Fibroblast of gingiva (primary cell): ENCODE results near the gene GSTA5.
"Not testable (repeated sequence)": the region's sequence is repeated elsewhere in the genome, so short reads cannot be mapped to it uniquely, and the experiment has no call there.

Source experiments
- DNase-seq: peaks from one replicate; pipeline ENCODE4 v3.0.0-alpha.2; 2011; ENCODE audit warnings: low read depth

The GSTA5 gene

GRCh38 chr6:52834481-52834880 is 6.1 kb downstream of the GSTA5 start:
- DNase-seq, result no peak

DNA sequence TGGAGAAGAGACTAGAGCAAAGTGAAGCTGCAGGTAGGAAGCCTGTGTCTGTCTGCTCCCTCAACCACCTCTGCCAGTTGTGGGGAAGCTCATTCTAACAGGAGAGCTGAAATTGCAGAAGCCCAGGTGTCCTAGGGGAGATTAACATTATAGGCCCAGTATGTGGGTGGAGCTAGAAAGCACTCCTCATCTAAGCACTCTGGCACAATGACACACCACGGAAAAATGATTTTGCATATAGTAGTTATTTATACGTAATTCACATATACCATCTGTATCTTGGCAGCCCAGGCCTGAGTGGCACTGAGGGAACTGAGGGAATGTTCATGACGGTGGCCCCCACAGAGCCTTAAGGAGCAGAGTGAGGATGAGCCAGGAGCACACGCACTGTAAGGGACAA is 9.7 kb downstream of the GSTA5 start:
- DNase-seq, result not testable (repeated sequence)

DNA sequence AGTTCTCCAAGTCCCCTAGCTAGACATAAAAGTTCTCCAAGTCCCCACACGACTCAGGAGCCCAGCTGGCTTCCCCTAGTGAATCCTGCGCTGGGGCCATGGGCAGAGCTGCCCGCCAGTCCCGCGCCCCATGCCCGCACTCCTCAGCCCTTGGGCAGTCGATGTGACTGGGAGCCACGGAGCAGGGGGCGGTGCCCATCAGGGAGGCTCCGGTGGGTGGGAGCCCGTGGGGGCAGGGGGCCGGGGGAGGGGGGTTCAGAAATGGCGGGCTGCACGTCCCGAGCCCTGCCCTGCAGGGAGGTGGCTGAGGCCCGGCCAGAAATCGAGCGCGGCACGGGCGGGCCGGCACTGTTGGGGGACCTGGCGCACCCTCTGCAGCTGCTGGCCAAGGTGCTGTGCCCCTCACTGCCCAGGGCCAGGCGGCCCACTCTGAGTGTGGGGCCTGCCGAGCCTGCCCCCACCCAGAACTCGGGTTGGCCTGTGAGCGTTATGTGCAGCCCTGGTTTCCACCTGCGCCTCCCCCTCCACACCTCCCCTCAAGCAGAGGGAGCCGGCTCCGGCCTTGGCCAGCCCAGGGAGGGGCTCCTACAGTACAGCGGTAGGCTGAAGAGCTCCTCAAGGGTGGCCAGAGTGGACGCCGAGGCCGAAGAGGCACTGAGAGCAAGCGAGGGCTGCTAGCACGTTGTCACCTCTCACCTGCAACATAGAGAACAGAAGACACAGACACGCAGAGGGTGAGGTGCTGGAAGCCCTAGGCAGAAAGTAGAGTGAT is 11.4 kb downstream of the GSTA5 start:
- DNase-seq, result no peak

DNA sequence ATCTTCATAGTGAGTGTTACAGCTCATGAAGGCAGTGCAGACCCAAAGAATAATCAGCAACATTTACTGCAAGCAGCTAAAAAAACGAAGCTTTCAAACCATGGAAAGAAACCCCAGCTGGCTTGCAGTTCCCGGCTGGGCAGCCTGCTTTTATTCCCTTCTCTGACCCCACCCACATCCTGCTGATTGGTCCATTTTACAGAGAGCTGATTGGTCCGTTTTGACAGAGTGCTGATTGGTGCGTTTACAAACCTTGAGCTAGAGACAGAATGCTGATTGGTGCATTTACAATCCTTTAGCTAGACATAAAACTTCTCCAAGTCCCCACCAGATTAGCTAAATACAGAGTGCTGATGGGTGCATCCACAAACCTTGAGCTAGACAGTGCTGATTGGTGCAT is 12.0 kb downstream of the GSTA5 start:
- not testable (repeated sequence) for DNase-seq

GRCh38 chr6:52827073-52827783 is 13.4 kb downstream of the GSTA5 start:
- not testable (repeated sequence) for DNase-seq

DNA sequence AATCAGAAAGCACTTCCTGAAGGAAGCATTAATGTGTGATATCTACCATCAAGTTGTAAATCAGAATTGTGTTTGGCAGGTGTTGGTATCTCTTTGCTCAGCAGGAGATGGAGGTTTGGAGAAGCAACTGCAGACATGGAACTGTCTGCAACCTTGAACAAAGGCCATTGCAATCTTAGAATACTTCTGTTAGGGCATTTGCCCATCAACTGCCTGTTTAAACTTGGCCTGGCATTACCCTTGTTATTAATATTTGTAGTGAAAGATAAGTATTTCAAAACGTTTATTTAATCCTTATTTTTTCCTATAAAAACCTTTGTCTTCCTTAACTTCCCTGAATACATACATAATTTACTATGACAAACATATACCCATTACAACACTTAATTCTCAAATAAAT is 14.1 kb downstream of the GSTA5 start:
- no peak for DNase-seq

DNA sequence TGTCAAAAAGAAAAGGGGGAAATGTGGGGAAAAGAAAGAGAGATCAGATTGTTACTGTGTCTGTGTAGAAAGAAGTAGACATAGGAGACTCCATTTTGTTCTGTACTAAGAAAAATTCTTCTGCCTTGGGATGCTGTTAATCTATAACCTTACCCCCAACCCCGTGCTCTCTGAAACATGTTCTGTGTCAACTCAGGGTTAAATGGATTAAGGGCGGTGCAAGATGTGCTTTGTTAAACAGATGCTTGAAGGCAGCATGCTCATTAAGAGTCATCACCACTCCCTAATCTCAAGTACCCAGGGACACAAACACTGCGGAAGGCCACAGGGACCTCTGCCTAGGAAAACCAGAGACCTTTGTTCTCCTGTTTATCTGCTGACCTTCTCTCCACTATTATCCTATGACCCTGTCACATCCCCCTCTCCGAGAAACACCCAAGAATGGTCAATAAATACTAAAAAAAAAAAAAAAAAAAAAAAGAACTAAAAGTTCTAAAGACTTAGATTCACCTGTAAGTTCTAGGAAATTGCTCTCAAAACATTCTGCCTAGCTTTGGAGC is 14.6 kb downstream of the GSTA5 start:
- not testable (repeated sequence) for DNase-seq

DNA sequence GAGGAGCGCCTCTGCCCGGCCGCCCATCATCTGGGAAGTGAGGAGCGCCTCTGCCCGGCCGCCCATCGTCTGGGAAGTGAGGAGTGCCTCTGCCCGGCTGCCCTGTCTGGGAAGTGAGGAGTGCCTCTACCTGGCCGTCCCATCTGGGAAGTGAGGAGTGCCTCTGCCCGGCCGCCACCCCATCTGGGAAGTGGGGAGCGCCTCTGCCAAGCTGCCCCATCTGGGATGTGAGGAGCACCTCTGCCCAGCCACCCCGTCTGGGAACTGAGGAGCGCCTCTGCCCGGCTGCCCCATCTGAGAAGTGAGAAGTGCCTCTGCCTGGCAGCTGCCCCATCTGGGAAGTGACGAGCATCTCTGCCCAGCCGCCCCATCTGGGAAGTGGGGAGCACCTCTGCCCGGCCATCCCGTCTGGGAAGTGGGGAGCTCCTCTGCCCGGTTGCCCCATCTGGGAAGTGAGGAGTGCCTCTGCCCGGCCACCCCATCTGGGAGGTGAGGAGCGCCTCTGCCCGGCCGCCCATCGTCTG is 15.3 kb downstream of the GSTA5 start:
- DNase-seq, result not testable (repeated sequence)

DNA sequence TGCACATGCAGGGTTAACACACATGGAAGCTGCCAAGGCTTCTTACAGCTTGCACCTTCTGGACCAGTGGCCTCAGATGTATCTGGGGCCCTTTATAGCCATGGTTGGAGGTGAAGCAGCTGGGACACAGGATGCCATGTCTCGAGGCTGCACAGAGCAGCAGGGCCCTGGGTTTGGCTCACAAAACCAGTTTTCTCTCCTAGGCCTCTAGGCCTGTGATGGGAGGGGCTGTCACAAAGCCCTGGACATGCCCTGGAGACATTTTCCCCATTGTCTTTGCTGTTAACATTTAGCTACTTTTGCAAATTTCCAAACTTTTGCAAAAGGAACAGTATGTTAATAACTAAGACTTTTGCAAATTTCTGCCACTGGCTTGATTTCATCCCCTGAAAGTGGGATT is 18.8 kb downstream of the GSTA5 start:
- no peak for DNase-seq

- peak; percentile 44 for DNase-seq
Observed at GRCh38 chr6:52820198-52820597, 20.4 kb downstream of the GSTA5 start.

DNA sequence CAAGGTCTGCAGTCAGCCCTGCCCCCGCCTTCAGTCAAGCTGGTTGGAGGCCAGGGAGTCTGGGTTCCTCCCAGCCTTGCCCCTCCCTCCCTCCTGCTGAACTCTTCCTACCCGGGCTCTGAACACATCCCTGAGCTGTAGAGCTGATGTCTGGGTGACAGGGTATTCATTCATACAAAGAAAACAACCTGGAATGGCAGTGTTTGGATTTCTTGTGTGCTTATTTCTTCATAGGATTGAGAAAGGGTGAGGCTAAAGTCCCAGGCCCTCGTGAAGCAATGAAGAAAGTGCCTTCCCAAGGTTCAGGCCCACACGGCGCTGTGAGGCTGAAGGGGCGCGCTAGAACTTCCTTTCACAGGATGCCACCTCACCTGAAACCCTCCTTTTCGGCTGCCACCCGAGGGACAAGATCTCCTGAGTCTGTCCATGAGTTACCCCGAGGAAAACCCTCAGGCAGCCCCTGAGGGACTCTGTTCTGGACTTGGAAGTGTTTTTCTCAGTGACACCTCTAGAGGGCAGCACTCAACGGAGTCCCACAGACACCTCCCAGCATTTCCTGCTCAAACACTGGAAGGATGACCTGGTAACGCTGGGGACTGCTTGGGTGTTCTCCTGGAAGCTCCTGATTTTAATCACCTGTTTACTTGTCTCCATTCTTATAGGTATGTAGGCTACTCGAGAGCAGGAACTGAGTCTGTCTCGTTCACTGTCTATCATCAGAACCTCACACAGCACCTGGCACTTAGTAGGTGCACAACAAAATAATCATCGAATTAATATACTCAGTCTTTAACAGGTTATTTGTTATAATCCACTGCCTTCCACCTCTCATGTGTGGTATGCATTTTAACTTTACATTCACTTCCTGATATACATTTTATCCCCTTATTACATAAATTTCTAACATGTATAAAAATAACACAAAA is 25.2 kb downstream of the GSTA5 start:
- DNase-seq, result peak; percentile 36

- not testable (repeated sequence) for DNase-seq
Observed at GRCh38 chr6:52814545-52814944, 26.1 kb downstream of the GSTA5 start.

DNA sequence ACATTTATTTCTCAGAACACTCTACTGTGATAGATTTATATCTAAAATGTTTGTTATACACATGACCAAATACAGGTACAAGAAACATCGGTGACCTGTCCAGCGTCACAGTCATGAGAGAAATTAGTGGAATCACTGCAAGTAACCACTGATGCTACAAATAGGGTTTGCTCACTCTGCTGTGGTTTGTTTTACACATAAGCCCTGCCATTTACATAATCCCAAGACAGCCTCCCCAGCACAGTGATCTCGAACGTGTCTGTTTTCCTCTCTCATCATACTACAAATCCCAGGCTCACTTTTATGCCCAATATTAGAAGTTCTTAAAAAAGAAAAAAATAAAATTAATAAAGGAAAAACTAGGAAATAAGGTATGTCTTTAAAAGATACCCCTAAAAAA is 30.8 kb downstream of the GSTA5 start:
- not testable (repeated sequence) for DNase-seq

GRCh38 chr6:52808660-52809059 is 32.0 kb downstream of the GSTA5 start:
- no peak for DNase-seq

GRCh38 chr6:52803668-52804255 is 36.9 kb downstream of the GSTA5 start, which contains the start of gene GSTA1:
Gene GSTA1, minus strand, starts transcription at chr6:52803816. Its CDS starts 4,549 bp downstream, at chr6:52799267.
- DNase-seq, result not testable (repeated sequence)

GRCh38 chr6:52802806-52803205 is 37.8 kb downstream of the GSTA5 start:
- no peak for DNase-seq

DNA sequence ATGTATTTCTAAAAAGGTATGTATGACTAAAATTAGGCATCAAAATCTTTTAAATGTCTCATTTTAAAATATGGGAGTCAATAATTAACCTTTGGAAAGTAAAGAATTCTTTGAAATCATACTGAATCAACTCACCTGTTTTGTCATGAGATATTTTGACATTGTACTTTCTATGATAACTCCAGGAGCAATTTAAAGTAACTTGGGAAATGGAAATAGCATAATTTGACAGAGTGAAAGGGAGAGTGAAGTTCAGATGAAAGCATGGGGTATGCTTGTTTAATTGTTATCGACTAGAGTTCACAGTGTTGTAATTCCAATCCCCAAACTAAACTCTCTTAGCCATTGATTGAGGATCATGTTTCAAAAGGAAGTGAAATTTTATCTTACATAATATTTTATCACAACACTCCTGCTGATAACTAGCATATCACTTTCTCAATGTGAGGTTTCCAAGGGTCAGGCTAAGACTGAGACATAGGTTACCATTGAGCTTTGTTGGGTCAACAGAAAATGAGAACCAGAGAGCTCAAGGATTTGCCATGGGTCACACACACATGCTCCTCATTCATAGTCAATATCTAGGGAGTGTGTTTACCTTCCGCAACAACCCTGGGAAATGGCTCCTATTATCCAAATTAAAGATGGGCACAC is 39.3 kb downstream of the GSTA5 start:
- no peak for DNase-seq

GRCh38 chr6:52799272-52799671 is 41.3 kb downstream of the GSTA5 start:
- DNase-seq, result peak; percentile 40

GRCh38 chr6:52794366-52794765 is 46.2 kb downstream of the GSTA5 start:
- DNase-seq, result not testable (repeated sequence)

DNA sequence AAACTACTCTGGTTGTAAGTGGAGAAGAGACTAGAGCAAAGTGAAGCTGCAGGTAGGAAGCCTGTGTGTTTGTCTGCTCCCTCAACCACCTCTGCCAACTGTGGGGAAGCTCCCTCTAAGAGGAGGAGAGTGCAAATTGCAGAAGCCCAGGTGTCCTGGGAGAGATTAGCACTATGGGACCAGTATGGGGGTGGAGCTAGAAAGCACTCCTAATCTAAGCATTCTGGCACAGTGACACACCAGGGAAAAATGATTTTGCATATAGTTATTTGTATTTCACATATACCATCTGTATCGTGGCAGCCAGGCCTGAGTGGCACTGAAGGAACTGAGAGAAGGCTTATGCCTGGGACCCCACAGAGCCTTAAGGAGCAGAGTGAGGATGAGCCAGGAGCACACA is 49.8 kb downstream of the GSTA5 start:
- DNase-seq, result no peak

- not testable (repeated sequence) for DNase-seq
Observed at GRCh38 chr6:52789658-52790057, 51.0 kb downstream of the GSTA5 start.
